GM12878 (cell line): ENCODE measurements around the gene APBA1. TPM values are rescaled to one million over a fixed set of nuclear protein-coding genes. Genes with fewer than 3 reads are reported as not detected.

Experiments
- ATAC-seq: fragments of 200-7000 bp; cut with Tn5 transposase; 3 replicates; pipeline ENCODE4 v1.9.1; 2020; ENCODE audit warnings: mild to moderate bottlenecking, moderate library complexity
- BruUV-seq: library from RNA; stranded (reverse); fragments of 400-500 nt; replicated peaks from 2 replicates; lab custom pipeline; 2021; lab: Mats Ljungman, UMichigan
- CTCF ChIA-PET: fragments of 300-600 bp; sonication (Branson Sonifier 250); formaldehyde crosslinking; extraction: SDS; loops from one replicate; lab custom pipeline; 2021; ENCODE audit warnings: inconsistent platforms; lab: Yijun Ruan, JAX
- POLR2A ChIA-PET: fragments of 350-600 bp; formaldehyde crosslinking; extraction: SDS; loops from one replicate; lab custom pipeline; 2021; ENCODE audit warnings: inconsistent platforms; lab: Charles Lee
- RAD21 ChIA-PET: fragments of 300-600 bp; sonication (Branson Sonifier 250); formaldehyde crosslinking; loops from one replicate; lab custom pipeline; 2023; ENCODE audit warnings: antibody characterized with exemption; ENCODE audit not compliant: unreplicated experiment; lab: Charles Lee
- SMC1A ChIA-PET: fragments of 300-600 bp; sonication (Branson Sonifier 250); formaldehyde crosslinking; loops from one replicate; lab custom pipeline; 2023; ENCODE audit not compliant: unreplicated experiment, uncharacterized antibody; lab: Charles Lee
- DNase-seq: peaks from one replicate; pipeline ENCODE4 v3.0.0-alpha.2; 2011; ENCODE audit warnings: low read depth, low spot score
- FAIRE-seq: peaks from 3 replicates; lab custom pipeline; 2011; peaks lifted over from hg19 to GRCh38; lab: Jason Lieb, UNC
- H2AFZ ChIP-seq: 2 replicates; pipeline ENCODE4 v1.6.0; 2011; ENCODE audit warnings: low read depth, low read length, control low read depth; ENCODE audit not compliant: control insufficient read depth
- H3K27ac ChIP-seq: 2 replicates; pipeline ENCODE4 v1.5.1; 2011; ENCODE audit warnings: control low read depth; ENCODE audit not compliant: control insufficient read depth, insufficient read depth
- H3K27me3 ChIP-seq, 2 experiments: replicated peaks in 1 of 2; 2 replicates each; pipeline versions ENCODE4 v1.6.0 to v1.6.1; 2011; ENCODE audit warnings: low read length in 1 of 2; ENCODE audit not compliant: control insufficient read depth in 2 of 2, insufficient read depth in 2 of 2
- H3K36me3 ChIP-seq, 2 experiments: 2 replicates each; pipeline ENCODE4 v1.5.1; 2011; ENCODE audit warnings: low read length in 1 of 2; ENCODE audit not compliant: control insufficient read depth in 2 of 2, insufficient read depth in 2 of 2
- H3K4me1 ChIP-seq: 2 replicates; pipeline ENCODE4 v1.6.1; 2011; ENCODE audit warnings: mild to moderate bottlenecking, low read length, moderate library complexity, mixed read lengths; ENCODE audit not compliant: control insufficient read depth, insufficient read depth
- H3K4me2 ChIP-seq: 2 replicates; pipeline ENCODE4 v1.6.0; 2011; ENCODE audit warnings: control low read depth; ENCODE audit not compliant: control insufficient read depth, insufficient read depth
- H3K4me3 ChIP-seq: fragments of 200-600 bp; sonication (generic); 2 replicates; pipeline ENCODE4 v1.5.1; 2016
- H3K79me2 ChIP-seq: 2 replicates; pipeline ENCODE4 v1.6.0; 2011; ENCODE audit warnings: low read length; ENCODE audit not compliant: control insufficient read depth, insufficient read depth
- H3K9ac ChIP-seq: 2 replicates; pipeline ENCODE4 v1.8.0; 2011; ENCODE audit warnings: low read length, control low read depth, mixed read lengths; ENCODE audit not compliant: control insufficient read depth, insufficient read depth
- H3K9me3 ChIP-seq: replicated peaks from 3 replicates; pipeline ENCODE4 v1.5.1; 2011; ENCODE audit warnings: mild to moderate bottlenecking, low read length; ENCODE audit not compliant: control insufficient read depth, insufficient read depth
- H4K20me1 ChIP-seq: 2 replicates; pipeline ENCODE4 v1.6.0; 2011; ENCODE audit not compliant: control insufficient read depth, insufficient read depth
- ATF3 ChIP-seq: IDR thresholded peaks from 2 replicates; pipeline ENCODE4 v1.6.1; 2011; ENCODE audit warnings: low read depth, mild to moderate bottlenecking, low read length, moderate library complexity, borderline replicate concordance; ENCODE audit errors: extremely low read depth
- BCL11A ChIP-seq: IDR thresholded peaks from 2 replicates; pipeline ENCODE4 v1.6.1; 2011; ENCODE audit warnings: low read depth, low read length
- BHLHE40 ChIP-seq, 2 experiments: fragments of 450-650 bp in 1 of 2; IDR thresholded peaks; 2 replicates each; pipeline ENCODE4 v1.6.1; 2011 to 2017; ENCODE audit warnings: low read depth in 2 of 2, borderline replicate concordance in 1 of 2, improper control_type of control experiment in 1 of 2, low read length in 1 of 2, mild to moderate bottlenecking in 1 of 2
- ETV6 ChIP-seq, 2 experiments: fragments of 450-650 bp in 1 of 2; IDR thresholded peaks in 1 of 2; conservative IDR thresholded peaks in 1 of 2; 2 replicates each; pipeline ENCODE4 v1.6.1; 2014; ENCODE audit warnings: antibody characterized with exemption in 1 of 2, borderline replicate concordance in 1 of 2, low read depth in 1 of 2, mild to moderate bottlenecking in 1 of 2, moderate library complexity in 1 of 2
- FOXK2 ChIP-seq: fragments of 450-650 bp; IDR thresholded peaks from 2 replicates; pipeline ENCODE4 v1.6.1; 2017; ENCODE audit warnings: mild to moderate bottlenecking, moderate library complexity
- JUNB ChIP-seq: IDR thresholded peaks from 2 replicates; pipeline ENCODE4 v1.6.1; 2016; ENCODE audit warnings: antibody characterized with exemption, mild to moderate bottlenecking
- MYB ChIP-seq: fragments of 150-350 bp; IDR thresholded peaks from 2 replicates; pipeline ENCODE4 v1.6.1; 2014; ENCODE audit warnings: mild to moderate bottlenecking, low read depth, low read length, borderline replicate concordance
- RB1 ChIP-seq: fragments of 450-650 bp; formaldehyde crosslinking; IDR thresholded peaks from 2 replicates; pipeline ENCODE4 v1.6.1; 2017; ENCODE audit warnings: mild to moderate bottlenecking, borderline replicate concordance
- RUNX3 ChIP-seq: IDR thresholded peaks from 2 replicates; pipeline ENCODE4 v1.6.1; 2012; ENCODE audit warnings: low read length, inconsistent platforms
- SMAD5 ChIP-seq: IDR thresholded peaks from 2 replicates; pipeline ENCODE4 v1.6.1; 2016; ENCODE audit warnings: antibody characterized with exemption, low read depth
- WRNIP1 ChIP-seq: IDR thresholded peaks from 2 replicates; pipeline ENCODE4 v1.6.1; 2011; ENCODE audit warnings: low read depth, low read length, improper control_type of control experiment, borderline replicate concordance
- YY1 ChIP-seq: IDR thresholded peaks from 2 replicates; pipeline ENCODE4 v1.6.1; 2011; ENCODE audit warnings: low read depth, mild to moderate bottlenecking, low read length
- ZBTB4 ChIP-seq: fragments of 450-650 bp; formaldehyde crosslinking; IDR thresholded peaks from 2 replicates; pipeline ENCODE4 v1.4.0; 2022; ENCODE audit warnings: mild to moderate bottlenecking, moderate library complexity
- WGBS: methylation state at CpG from one replicate; pipeline ENCODE4 v1.1.6; 2016; ENCODE audit warnings: low lambda C conversion rate; ENCODE audit not compliant: insufficient replicate concordance, insufficient coverage; ENCODE audit errors: missing lambda C conversion rate; 5-methylcytosine and 5-hydroxymethylcytosine counted together
- in situ Hi-C: fragments of 300-500 bp; cut with MboI; formaldehyde crosslinking; loops from 9 replicates; pipeline ENCODE4 v1.14.3; 2018; ENCODE audit warnings: mixed read lengths
- intact Hi-C: fragments of 100-400 bp; cut with micrococcal nuclease; formaldehyde crosslinking; loops from one replicate; pipeline ENCODE4 v1.14.2; 2022; ENCODE audit not compliant: unreplicated experiment
- polyA plus RNA-seq, 11 experiments: library from polyadenylated mRNA; depleted of rRNA in 4 of 11; unstranded in 6 of 11; stranded (reverse) in 5 of 11; fragments of >200 nt; fragmentation: Nextera tagmentation in 4 of 11; fragmentation: Illumina TruSeq in 1 of 11; extraction: Ambion mirVana in 4 of 11; extraction: Trizol in 1 of 11; gene quantifications; 1 replicate in 1 of 11; 2 replicates in 10 of 11; pipeline versions ENCODE4 v1.2.1 to v1.2.3, GENCODE V29; 2011 to 2016; ENCODE audit warnings: inconsistent platforms in 2 of 11, missing spikeins in 2 of 11, low read depth in 1 of 11
- total RNA-seq, 4 experiments: library from RNA; depleted of rRNA in 3 of 4; stranded (reverse); fragments of >200 nt in 3 of 4; fragmentation: Illumina TruSeq in 1 of 4; extraction: Trizol in 1 of 4; gene quantifications; 2 replicates each; pipeline versions ENCODE4 v1.2.1 to v1.2.3, GENCODE V29; 2013 to 2021

APBA1 gene
- total and polyA plus RNA-seq, 10 of the 15 experiments (the other 5 are each of a cell fraction or from before 2014, with no cell fraction given), result 0.01 to 1.3 (median 0.05) TPM; not detected in 7

DNA sequence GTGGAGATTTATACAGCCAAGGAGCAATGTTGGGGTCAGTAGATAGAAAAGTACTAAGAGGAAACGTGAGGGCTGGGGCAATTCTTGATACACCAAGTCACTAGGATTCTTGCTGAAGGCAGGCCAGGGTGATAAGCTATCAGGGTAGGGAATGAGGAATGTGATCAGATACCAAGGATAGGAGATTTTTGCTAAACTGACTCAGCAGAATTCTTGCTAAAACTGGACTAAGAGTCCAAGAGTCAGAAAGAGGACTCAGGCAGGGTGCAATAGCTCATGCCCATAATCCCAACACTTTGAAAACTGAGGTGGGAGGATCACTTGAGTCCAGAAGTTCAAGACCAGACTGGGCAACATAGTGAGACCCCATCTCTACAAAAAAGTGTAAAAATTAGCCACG, 275.4 kb downstream of the APBA1 start:
- BruUV-seq, result no TSS peak
- TF ChIP-seq RUNX3 (no peak), FOXK2 (no peak), WRNIP1 (no peak), YY1 (no peak), MYB (no peak), ZBTB4 (CRISPR knock-in tag) (no peak), ETV6 (conservative IDR thresholded peaks at IDR 0.05 in 1 of 2, IDR thresholded peaks at IDR 0.05 in 1 of 2; ENCODE audit: borderline replicate concordance in 1 of 2, low read depth in 1 of 2) (no peak), ATF3 (no peak), RB1 (no peak), SMAD5 (no peak), JUNB (no peak), BHLHE40 (IDR thresholded peaks at IDR 0.05; ENCODE audit: borderline replicate concordance in 1 of 2, low read depth in 2 of 2, low read length in 1 of 2) (no peak), BCL11A (no peak)
- in situ Hi-C loops (no loop called here), intact Hi-C loops (no loop called here)
- Histone ChIP-seq H3K4me2 (no peak overlapping the region), H3K27me3 (no peaks in the 10 kb centered on the region), H2AFZ (no peak overlapping the region), H3K4me1 (no peaks in the 10 kb centered on the region), H3K27ac (no peak overlapping the region), H3K4me3 (no peak overlapping the region), H3K9me3 (no peaks in the 10 kb centered on the region), H3K9ac (no peak overlapping the region), H4K20me1 (no peaks in the 10 kb centered on the region), H3K36me3 (no peaks in the 10 kb centered on the region), H3K79me2 (no peaks in the 10 kb centered on the region)
- FAIRE-seq, result no peak
- CTCF ChIA-PET, result no interaction called here
- WGBS, result 62% methylated on average over 2 of the region's 2 CpGs
- POLR2A ChIA-PET, result no interaction called here
- RAD21 ChIA-PET, result no interaction called here
- DNase-seq, result no peak
- ATAC-seq, result no peak
- SMC1A ChIA-PET, result no interaction called here
